IPS-18a (cell line): ENCODE measurements around the gene WHAMM.

Source experiments
- H3K27ac ChIP-seq: one replicate; pipeline ENCODE4 v1.5.1; 2013; ENCODE audit warnings: low read length
- H3K27me3 ChIP-seq: one replicate; pipeline ENCODE4 v1.6.1; 2013; ENCODE audit warnings: mild to moderate bottlenecking, low read length; ENCODE audit not compliant: control insufficient read depth, insufficient read depth
- H3K36me3 ChIP-seq: one replicate; pipeline ENCODE4 v1.6.1; 2013; ENCODE audit warnings: low read depth, low read length; ENCODE audit not compliant: control insufficient read depth
- H3K4me1 ChIP-seq: one replicate; pipeline ENCODE4 v1.6.1; 2013; ENCODE audit warnings: low read depth, low read length; ENCODE audit not compliant: control insufficient read depth
- H3K4me3 ChIP-seq: one replicate; pipeline ENCODE4 v1.5.1; 2013; ENCODE audit warnings: low read length
- H3K9ac ChIP-seq: one replicate; pipeline ENCODE4 v1.6.1; 2013; ENCODE audit warnings: mild to moderate bottlenecking, low read length, moderate library complexity
- H3K9me3 ChIP-seq: one replicate; pipeline ENCODE4 v1.6.1; 2013; ENCODE audit warnings: low read depth, low read length; ENCODE audit not compliant: control insufficient read depth

WHAMM gene

GRCh38 chr15:82874961-82875360, 65.5 kb downstream of the WHAMM start:
- no peaks in the 10 kb centered on the region for H3K9me3 ChIP-seq
- no peaks in the 10 kb centered on the region for H3K36me3 ChIP-seq
- no peak overlapping the region for H3K4me3 ChIP-seq
- H3K27me3 ChIP-seq = no peaks in the 10 kb centered on the region
- no peak overlapping the region for H3K9ac ChIP-seq
- no peak overlapping the region for H3K27ac ChIP-seq
- no peaks in the 10 kb centered on the region for H3K4me1 ChIP-seq

DNA sequence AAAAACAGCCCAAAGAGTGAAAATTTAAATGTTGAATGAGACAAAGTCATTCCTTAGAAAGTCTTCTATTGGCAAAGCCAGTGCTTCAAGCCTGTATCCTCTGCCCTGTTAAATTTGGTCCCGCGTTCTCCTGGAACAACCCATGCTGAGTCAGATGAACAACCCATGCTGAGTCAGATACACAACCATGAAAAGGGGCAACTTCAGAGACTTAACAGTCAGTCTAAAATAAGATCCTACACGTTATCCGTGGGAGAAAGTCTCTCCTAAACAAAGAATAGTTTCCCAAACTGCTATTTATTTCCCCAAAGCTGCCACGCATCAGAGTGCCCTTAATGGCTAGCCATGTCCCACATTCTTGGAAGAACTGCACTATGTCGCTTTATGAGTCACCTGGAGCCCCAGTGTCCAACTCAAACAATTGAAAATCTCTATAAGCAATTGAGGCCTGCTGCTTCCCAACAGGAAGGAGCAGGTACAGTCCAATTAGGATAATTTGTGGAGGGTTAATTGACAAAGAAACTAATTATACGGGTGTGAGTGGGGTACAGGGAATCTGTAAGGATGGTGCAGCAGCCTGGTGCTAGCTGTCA, 66.1 kb downstream of the WHAMM start:
- no peak overlapping the region for H3K4me3 ChIP-seq
- H3K9ac ChIP-seq = no peak overlapping the region
- H3K9me3 ChIP-seq = no peaks in the 10 kb centered on the region
- H3K27ac ChIP-seq = no peak overlapping the region
- no peaks in the 10 kb centered on the region for H3K36me3 ChIP-seq
- H3K4me1 ChIP-seq = no peaks in the 10 kb centered on the region
- H3K27me3 ChIP-seq = no peaks in the 10 kb centered on the region

DNA sequence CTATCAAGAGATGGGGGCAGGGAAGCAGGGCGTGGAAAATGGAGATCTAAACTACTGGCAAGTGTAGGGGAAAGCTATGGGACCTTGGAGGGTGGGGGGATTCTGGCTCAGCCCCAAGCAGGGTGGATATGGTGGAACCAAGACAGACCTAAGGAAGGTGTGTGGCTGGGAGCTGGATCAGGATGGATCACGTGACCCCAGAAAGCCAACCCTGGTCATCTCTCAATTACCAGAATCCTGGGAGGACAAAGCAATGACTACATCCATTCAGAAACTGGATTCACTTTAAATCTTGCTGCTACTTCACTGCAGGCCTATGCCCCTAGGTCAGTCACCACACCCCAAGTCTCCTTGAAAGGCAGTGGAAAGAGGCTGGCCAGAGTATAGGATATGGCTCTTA, 68.4 kb downstream of the WHAMM start:
- Histone ChIP-seq H3K27me3 (no peaks in the 10 kb centered on the region), H3K9ac (no peak overlapping the region), H3K36me3 (no peaks in the 10 kb centered on the region), H3K9me3 (no peaks in the 10 kb centered on the region), H3K4me1 (no peaks in the 10 kb centered on the region), H3K4me3 (no peak overlapping the region), H3K27ac (no peak overlapping the region)

- Histone ChIP-seq H3K4me3 (no peak overlapping the region), H3K36me3 (no peaks in the 10 kb centered on the region)
Measured at GRCh38 chr15:82878325-82878724, 68.9 kb downstream of the WHAMM start.

DNA sequence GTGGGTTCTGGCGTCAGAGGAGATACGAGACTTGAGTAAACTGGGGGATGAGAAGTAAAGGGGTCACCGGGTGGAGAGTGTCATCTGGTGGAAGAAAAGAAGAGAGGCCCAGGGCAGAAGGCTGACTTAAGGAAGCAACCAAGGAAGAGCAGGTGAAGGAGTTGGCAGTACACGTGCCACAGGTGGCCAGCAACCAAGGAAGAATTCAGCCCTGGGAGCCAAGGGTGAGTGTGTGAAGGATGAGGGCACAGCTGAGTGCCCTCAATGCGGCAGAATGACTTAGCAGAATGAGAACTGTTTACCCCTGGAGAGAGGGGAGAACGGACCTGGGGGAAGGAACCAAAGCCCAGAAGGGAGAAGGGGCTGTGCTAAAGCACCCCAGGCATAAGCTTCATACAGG, 71.3 kb downstream of the WHAMM start:
- no peaks in the 10 kb centered on the region for H3K4me1 ChIP-seq
- no peak overlapping the region for H3K9ac ChIP-seq
- no peaks in the 10 kb centered on the region for H3K27me3 ChIP-seq
- no peaks in the 10 kb centered on the region for H3K9me3 ChIP-seq
- no peak overlapping the region for H3K27ac ChIP-seq
- H3K36me3 ChIP-seq = no peaks in the 10 kb centered on the region
- no peak overlapping the region for H3K4me3 ChIP-seq

More at GRCh38 chr15:82878325-82878724, 68.9 kb downstream of the WHAMM start:
- Histone ChIP-seq H3K4me1 (no peaks in the 10 kb centered on the region), H3K27ac (no peak overlapping the region), H3K9me3 (no peaks in the 10 kb centered on the region), H3K9ac (no peak overlapping the region), H3K27me3 (no peaks in the 10 kb centered on the region)

DNA sequence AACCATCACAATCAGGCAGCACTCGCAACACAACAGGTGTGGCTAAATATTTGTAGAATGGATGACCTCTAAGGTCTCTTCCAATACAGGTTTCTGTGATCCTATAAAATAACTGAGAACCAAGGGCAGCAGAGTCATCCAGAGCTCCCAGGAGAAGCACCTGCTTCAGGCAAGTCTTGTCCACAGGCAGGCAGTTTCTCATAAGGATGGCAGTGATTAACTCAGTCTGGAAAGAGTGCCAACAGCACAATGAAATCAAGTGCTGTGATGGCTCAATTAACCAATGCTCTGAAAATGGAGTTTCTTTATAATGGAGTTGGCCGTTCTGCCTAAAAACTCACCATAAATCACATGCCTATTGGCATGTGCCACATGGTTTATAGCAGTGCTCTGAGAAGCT, 72.3 kb downstream of the WHAMM start:
- Histone ChIP-seq H3K9ac (no peak overlapping the region), H3K36me3 (no peaks in the 10 kb centered on the region), H3K4me3 (no peak overlapping the region), H3K27me3 (no peaks in the 10 kb centered on the region), H3K4me1 (no peaks in the 10 kb centered on the region), H3K27ac (no peak overlapping the region), H3K9me3 (no peaks in the 10 kb centered on the region)

- Histone ChIP-seq H3K27me3 (no peaks in the 10 kb centered on the region), H3K4me1 (no peaks in the 10 kb centered on the region), H3K9ac (no peak overlapping the region), H3K9me3 (no peaks in the 10 kb centered on the region), H3K27ac (no peak overlapping the region), H3K36me3 (no peaks in the 10 kb centered on the region), H3K4me3 (no peak overlapping the region)
Measured at GRCh38 chr15:82882273-82882928, 73.0 kb downstream of the WHAMM start.
